ENCODE results near the gene FREM1. TPM values are rescaled to one million over a fixed set of nuclear protein-coding genes. Genes with fewer than 3 reads are reported as not detected.

The FREM1 gene
- total RNA-seq, 2 donors from 2014 or later: 8.6 to 21.0 TPM

DNA sequence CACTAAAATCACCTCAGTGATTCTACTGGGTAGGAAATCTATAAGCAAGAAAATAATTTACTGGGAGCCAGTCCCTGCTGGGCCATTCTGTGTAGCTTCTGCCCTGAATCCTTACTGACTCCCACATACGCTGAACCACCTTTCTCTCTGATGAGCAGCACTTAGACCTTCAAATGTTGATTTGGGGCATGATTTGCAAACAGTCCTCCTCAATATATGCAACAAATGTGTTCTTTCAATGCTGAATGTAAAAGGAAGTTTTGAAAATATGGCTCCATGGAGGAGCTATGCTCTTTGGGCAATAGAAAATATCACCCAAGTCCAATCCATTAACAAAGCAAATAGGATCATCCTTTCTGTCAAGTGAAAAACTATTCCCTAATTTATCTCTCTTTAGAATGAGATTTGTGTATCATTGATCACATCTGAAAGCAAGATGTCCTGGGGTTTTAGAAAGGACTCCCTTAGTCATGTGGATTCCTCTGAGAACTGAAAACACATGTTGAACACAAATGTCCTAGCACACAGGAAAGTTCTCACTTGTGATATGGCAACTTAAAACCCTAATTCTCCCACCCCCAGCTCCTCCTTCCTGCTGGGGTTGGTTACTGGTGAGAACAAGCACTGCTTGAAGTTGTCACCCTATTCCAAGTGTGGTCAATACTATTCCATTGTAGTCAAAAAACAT is 178.8 kb downstream of the FREM1 start:
- no peaks in the 10 kb centered on the region for H3K9me3 ChIP-seq (ENCODE audit: control insufficient read depth, low read length)
- no peak overlapping the region for H3K27ac Mint-ChIP-seq
- no peak overlapping the region for H3K4me3 Mint-ChIP-seq
- 88 to 100% methylated on average over 1 of the region's 1 CpG for WGBS, 2 experiments (ENCODE audit: insufficient coverage in 1 of 2, insufficient read length in 1 of 2)
- H3K4me3 ChIP-seq (ENCODE audit: low read length): peak overlapping the region; percentile 31
- peaks cover 40% of the 10 kb centered on the region for H3K4me1 Mint-ChIP-seq
- no peaks in the 10 kb centered on the region for H3K9me3 Mint-ChIP-seq
- peaks cover 12% of the 10 kb centered on the region for H3K4me1 ChIP-seq (ENCODE audit: control insufficient read depth, insufficient read depth, low read length)
- peaks cover 15% of the 10 kb centered on the region for H3K27me3 Mint-ChIP-seq (ENCODE audit: insufficient read depth)
- DNase-seq: no peak
- H3K36me3 Mint-ChIP-seq (ENCODE audit: low read depth): peaks cover 8% of the 10 kb centered on the region
- no peaks in the 10 kb centered on the region for H3K27me3 ChIP-seq (ENCODE audit: control insufficient read depth, insufficient read depth, low read length, poor library complexity, severe bottlenecking)
- peaks cover 43% of the 10 kb centered on the region for H3K36me3 ChIP-seq (ENCODE audit: control insufficient read depth, insufficient read depth, low read length)
- TF ChIP-seq, protein P1, sequence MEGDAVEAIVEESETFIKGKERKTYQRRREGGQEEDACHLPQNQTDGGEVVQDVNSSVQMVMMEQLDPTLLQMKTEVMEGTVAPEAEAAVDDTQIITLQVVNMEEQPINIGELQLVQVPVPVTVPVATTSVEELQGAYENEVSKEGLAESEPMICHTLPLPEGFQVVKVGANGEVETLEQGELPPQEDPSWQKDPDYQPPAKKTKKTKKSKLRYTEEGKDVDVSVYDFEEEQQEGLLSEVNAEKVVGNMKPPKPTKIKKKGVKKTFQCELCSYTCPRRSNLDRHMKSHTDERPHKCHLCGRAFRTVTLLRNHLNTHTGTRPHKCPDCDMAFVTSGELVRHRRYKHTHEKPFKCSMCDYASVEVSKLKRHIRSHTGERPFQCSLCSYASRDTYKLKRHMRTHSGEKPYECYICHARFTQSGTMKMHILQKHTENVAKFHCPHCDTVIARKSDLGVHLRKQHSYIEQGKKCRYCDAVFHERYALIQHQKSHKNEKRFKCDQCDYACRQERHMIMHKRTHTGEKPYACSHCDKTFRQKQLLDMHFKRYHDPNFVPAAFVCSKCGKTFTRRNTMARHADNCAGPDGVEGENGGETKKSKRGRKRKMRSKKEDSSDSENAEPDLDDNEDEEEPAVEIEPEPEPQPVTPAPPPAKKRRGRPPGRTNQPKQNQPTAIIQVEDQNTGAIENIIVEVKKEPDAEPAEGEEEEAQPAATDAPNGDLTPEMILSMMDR (conservative IDR thresholded peaks at IDR 0.05): no peak
- no peak overlapping the region for H3K27ac ChIP-seq (ENCODE audit: low read depth, low read length)
- no peak overlapping the region for H3K9ac ChIP-seq (ENCODE audit: extremely low read depth, low read length, poor library complexity, severe bottlenecking)

DNA sequence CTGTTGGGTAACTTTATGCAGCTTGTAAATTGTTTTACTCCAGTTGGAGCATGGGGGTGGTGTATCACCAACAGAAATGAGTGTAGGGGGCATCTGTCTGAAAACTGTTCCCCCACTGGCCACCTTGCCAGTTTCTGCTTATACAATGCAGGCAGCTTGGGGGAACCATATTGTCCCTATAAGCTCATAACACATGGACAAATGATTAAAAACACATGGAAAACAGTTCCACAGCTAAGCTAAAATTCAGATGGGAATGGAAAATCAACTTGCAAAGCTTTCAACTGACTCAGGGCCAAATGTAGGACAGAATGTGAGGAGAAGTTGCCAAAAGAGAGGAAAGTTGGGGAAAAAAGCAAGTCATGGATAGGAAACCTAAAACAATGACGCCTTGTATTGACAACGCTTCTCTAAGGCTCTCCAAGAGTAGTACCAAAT is 179.7 kb downstream of the FREM1 start:
- Histone ChIP-seq H3K27ac (ENCODE audit: low read depth, low read length) (no peak overlapping the region), H3K4me1 (ENCODE audit: control insufficient read depth, insufficient read depth, low read length) (peaks cover 11% of the 10 kb centered on the region), H3K9me3 (ENCODE audit: control insufficient read depth, low read length) (no peaks in the 10 kb centered on the region), H3K9ac (ENCODE audit: extremely low read depth, low read length, poor library complexity, severe bottlenecking) (no peak overlapping the region), H3K27me3 (ENCODE audit: control insufficient read depth, insufficient read depth, low read length, poor library complexity, severe bottlenecking) (no peaks in the 10 kb centered on the region), H3K36me3 (ENCODE audit: control insufficient read depth, insufficient read depth, low read length) (peaks cover 33% of the 10 kb centered on the region), H3K4me3 (ENCODE audit: low read length) (no peak overlapping the region)
- Mint-ChIP-seq H3K27ac (no peak overlapping the region), H3K27me3 (ENCODE audit: insufficient read depth) (peaks cover 23% of the 10 kb centered on the region), H3K36me3 (ENCODE audit: low read depth) (peaks cover 4% of the 10 kb centered on the region), H3K4me3 (no peak overlapping the region), H3K9me3 (no peaks in the 10 kb centered on the region), H3K4me1 (peaks cover 48% of the 10 kb centered on the region)
- DNase-seq: no peak
- TF ChIP-seq, protein P1 (conservative IDR thresholded peaks at IDR 0.05): no peak
- 94 to 95% methylated on average over 2 of the region's 2 CpGs for WGBS, 2 experiments (ENCODE audit: insufficient coverage in 1 of 2, insufficient read length in 1 of 2)

DNA sequence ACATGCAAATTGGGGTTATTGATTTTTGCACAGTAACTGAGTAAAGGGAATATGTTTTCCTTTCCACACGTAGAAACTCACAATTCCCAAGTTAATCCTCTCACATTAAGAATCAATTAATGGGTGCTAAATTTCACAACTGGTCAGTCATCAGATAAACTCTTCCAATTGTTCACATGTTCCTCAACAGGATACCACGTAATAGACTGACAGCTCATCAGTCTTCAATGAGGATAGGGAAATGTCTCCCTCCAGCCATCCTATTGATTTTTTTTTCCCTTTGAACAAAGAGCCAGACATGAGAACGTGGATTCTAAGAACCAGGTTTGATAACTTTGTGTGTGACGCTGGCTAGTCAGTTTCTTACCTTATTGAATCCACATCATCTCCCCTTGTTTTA is 186.9 kb downstream of the FREM1 start:
- H3K4me1 Mint-ChIP-seq: peaks cover 76% of the 10 kb centered on the region
- 2 to 6% methylated on average over 2 to 4 of the region's 4 CpGs for WGBS, 2 experiments (ENCODE audit: insufficient coverage in 1 of 2, insufficient read length in 1 of 2)
- Histone ChIP-seq H3K9me3 (ENCODE audit: control insufficient read depth, low read length) (no peaks in the 10 kb centered on the region), H3K9ac (ENCODE audit: extremely low read depth, low read length, poor library complexity, severe bottlenecking) (peak overlapping the region; percentile 100), H3K27me3 (ENCODE audit: control insufficient read depth, insufficient read depth, low read length, poor library complexity, severe bottlenecking) (no peaks in the 10 kb centered on the region), H3K27ac (ENCODE audit: low read depth, low read length) (peak overlapping the region; percentile 74), H3K4me1 (ENCODE audit: control insufficient read depth, insufficient read depth, low read length) (peaks cover 5% of the 10 kb centered on the region), H3K36me3 (ENCODE audit: control insufficient read depth, insufficient read depth, low read length) (peaks cover 40% of the 10 kb centered on the region), H3K4me3 (ENCODE audit: low read length) (peak overlapping the region; percentile 97)
- H3K36me3 Mint-ChIP-seq (ENCODE audit: low read depth): peaks cover 36% of the 10 kb centered on the region
- H3K27me3 Mint-ChIP-seq (ENCODE audit: insufficient read depth): peaks cover 41% of the 10 kb centered on the region
- H3K4me3 Mint-ChIP-seq: peak overlapping the region; percentile 91
- H3K27ac Mint-ChIP-seq: peak overlapping the region; percentile 92
- TF ChIP-seq, protein P1 (conservative IDR thresholded peaks at IDR 0.05): no peak
- H3K9me3 Mint-ChIP-seq: no peaks in the 10 kb centered on the region
- DNase-seq: no peak
